ENCODE results near the gene ZDHHC11.
"Not testable (repeated sequence)": the region's sequence is repeated elsewhere in the genome, so short reads cannot be mapped to it uniquely, and the experiment has no call there.

ZDHHC11 gene

DNA sequence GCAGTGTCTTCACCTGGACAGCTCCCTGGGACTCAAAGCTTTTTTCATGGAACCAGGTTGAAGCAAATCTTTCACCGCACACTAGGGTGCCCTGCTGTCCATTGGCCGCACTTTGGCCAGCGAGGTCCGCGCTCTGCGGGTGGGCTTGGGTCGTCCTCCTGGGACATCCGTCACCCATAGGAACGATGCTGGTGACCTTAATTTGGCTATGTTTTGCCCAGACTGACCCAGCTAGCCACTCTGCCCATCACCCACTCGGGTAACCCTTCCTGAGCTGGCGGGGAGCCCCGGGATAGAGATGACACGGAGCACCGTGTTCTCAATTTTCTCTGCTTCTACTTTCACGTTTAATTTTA lies 92.1 kb downstream of the ZDHHC11 start:
- no peak for DNase-seq

DNA sequence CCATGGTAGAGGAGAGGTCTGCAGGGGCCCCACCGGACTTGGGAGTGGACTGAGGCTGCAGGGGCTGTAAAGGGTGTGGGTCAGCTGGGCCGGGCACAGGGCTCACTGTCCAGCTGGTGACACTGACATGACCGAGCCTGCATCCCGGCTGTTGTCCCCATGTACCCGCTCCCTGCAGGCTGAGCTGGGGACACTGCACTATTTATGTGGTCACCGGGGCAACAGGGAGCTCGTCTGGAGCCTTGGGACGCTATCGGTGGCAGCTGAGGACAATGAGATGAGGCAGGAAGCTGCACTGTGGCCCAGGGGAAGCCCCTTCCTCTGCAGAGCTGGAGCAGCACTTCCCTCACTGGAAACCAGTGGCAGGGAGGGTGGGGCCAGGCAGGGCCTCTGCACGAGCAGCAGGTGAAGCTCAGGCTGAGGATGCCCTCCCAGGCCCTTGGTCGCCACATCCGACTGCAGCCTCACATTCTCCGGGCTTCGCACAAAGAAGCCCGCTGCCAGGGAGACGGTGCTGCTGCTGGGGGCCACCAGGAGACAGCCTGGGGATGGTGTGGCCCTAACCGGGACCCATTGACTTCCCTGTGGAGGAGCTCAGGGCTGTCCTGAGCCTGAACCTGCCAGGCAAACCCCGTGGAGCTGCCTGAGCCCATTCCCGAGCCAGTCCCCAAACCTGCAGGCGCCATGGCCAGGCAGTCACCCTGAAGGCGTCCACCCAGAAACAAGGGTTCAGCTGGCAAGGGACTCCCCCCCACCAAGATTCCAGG lies 92.7 kb downstream of the ZDHHC11 start:
- DNase-seq: no peak

DNA sequence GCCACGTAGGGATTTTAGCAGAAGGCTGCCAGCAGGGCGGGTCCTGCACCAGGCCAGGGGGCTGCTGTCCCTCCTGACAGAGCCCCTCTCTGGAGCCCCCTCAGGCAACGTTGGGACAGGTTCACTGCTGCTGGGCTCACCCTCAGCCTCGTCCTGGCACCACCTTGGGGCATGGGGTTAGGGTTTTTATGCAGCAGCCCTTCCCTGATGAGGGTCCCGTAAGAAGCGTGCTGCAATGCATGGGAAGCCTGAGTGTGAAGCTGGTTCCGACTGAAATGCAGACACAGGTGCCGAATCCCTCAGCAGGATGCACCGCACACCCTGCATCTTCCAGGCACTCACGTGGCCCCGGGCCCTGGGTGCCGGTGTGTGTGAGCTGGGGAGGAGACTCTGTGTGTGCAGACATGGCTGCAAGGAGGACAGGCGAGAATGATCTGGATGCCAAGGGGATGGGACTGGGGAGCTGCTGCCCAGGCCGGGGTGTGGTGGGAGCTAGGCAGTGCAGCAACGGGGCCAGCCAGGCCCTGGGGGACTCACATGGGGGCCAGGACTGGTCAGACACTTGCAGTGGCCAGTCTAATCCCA lies 93.3 kb downstream of the ZDHHC11 start:
- no peak for DNase-seq

DNA sequence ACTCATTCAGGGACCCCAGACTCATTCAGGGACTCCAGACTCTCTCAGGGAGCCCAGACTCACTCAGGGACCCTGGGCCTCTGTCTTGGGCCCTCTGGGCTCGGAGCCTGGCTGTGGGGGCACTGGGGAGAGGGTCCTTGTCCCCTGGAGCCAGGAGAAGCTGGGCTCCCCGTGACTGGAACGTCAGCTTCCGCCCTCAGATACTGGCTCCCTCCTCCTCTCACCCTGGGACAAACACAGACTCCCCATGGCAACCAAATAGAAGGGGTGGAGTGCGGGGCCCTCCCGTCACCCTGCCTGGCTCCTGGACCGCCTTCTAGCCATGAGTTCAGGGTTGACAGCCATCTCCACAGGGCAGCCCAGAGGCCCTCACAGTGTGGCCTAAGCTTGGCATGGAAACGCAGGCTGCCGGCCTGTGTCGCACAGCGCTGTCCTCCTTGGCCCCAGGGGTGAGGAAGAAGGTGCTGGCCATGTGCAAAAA lies 93.9 kb downstream of the ZDHHC11 start:
- no peak for DNase-seq

DNA sequence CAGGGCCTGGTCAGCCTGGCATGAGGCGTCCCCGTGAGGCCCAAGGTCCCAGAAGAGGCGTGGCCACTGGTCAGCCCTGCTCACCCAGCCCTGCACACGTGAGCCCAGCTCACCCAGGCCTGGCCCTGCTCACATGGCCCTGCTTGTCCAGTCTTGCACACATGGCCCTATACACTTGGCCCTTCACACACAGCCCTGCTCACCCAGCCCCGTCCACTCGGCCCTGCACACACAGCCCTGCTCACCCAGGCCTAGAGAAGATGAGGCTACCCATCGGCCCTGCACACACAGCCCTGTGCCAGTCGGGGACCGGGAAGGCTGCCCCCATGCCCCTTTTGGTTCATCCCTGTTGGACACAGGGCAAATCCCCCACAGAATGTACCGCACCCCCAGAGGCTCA lies 94.6 kb downstream of the ZDHHC11 start:
- DNase-seq: no peak

DNA sequence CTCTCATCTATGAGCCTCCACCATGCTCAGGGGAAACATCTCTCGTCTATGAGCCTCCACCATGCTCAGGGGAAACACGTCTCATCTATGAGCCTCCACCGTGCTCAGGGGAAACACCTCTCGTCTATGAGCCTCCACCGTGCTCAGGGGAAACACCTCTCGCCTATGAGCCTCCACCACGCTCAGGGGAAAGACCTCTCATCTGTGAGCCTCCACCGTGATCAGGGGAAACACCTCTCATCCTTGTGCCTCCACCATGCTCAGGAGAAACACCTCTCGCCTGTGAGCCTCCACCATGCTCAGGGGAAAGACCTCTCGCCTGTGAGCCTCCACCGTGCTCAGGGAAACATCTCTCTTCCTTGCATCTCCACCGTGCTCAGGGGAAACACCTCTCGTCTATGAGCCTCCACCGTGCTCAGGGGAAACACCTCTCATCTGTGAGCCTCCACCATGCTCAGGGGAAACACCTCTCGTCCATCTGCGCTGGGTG lies 96.6 kb downstream of the ZDHHC11 start:
- DNase-seq: not testable (repeated sequence)

DNA sequence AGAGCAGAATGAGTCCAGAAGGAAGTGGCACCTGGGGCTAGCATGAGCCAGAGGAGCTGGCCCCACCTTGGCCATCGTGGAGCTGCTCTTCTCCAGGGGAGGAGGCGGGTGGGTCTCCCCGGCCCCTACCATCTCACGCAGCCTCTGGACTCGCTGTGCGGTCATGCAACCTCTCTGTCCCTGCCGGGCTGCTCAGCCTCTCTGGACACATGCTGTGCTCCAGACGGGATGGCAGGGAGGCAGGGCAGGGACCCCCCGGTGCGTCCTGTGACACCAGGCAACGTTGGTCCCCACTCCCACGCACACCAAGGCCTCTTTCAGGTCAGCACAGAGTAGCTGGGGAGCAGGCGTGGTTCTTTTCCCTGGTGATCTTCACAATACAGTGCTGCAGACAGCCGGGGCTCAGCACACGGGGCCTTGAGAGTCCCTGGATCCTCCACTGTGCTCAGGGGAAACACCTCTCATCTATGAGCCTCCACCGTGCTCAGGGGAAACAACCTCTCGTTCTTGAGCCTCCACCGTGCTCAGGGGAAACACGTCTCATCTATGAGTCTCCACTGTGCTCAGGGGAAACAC lies 97.1 kb downstream of the ZDHHC11 start:
- not testable (repeated sequence) for DNase-seq

DNA sequence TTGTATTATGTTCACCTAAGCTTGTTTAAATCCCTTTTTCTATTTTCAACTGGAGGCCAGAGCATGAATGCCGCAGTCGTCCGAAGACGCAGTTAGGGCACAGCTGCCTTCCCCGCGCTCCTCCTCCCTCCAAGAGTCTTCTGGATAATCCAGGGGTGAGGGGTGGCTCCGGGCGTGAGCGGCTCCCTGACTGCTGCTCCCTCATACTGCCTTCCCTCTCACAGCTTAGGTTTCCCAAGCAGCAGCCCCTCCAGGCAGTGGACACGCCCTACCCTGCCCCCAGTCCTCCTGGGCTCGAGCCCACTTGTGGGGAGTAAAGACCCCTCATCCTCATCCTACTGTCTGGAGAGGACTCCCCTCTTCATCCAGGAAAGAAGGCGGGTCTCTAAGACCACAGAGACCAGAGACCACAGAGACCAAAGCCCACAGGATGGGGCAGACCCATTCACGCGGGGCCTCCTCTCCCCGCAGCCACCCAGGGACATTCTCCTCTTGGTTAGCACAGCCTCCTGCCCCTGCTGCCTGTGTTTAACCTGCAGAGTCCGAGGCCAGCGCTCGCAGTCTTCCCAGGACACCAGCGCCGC lies 98.2 kb downstream of the ZDHHC11 start:
- not testable (repeated sequence) for DNase-seq

DNA sequence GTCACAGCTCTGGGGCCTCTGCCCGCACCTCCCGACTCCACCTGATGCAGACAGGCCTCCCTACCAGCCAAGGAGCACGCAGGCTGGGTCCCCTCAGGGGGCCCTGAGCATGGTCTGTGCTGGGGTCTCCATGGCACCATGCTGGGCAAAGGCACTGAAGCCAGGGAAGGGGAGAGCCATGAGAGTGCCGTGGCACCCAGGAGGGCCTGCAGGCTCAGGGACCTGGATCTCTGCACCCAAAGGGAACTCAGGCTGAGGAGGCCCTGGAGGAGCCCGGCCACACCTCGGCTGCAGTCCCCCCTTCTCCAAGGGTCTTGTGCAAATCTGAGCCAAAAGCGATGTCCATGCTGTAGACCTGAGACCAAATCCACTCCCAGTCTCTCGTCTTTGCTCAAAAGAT lies 98.8 kb downstream of the ZDHHC11 start:
- not testable (repeated sequence) for DNase-seq

DNA sequence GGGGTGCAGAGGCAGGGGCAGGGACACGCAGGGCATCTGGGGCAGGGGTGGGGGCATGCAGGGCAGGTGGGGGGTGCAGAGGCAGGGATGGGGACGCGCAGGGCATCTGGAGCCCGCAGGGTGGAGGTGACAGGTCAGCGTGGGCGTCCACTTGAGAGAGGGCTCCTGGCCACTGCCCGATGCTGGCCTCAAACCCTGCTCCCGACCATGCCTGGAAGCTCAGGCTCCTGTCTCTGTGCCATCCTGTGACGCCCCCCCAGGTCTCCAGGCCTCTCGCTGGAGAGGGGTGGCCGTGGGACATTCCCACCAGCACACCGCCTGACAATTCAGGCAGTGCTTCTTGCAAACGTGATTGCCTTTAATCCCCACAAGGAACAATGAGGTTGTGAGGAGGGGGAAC lies 99.3 kb downstream of the ZDHHC11 start:
- DNase-seq: no peak

DNA sequence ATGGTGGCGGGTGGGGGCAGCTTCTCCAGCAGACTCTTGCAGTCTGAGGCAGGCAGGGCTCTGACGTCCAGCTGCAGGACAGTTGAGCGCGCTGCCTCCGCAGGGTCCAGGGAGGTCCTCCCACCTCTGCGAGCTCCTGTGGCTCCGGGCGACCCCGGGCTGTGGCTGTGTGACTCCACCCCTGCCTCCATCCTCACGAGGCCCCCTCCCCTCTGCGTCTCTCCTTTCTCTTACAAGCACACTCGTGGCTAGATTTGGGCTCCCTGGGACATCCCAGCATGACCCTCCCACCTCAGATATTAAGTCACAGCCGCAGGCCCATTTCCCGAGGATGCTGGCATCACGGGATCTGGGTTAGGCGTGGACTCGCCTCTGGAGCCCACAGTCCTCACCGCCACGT lies 100.6 kb downstream of the ZDHHC11 start:
- not testable (repeated sequence) for DNase-seq

DNA sequence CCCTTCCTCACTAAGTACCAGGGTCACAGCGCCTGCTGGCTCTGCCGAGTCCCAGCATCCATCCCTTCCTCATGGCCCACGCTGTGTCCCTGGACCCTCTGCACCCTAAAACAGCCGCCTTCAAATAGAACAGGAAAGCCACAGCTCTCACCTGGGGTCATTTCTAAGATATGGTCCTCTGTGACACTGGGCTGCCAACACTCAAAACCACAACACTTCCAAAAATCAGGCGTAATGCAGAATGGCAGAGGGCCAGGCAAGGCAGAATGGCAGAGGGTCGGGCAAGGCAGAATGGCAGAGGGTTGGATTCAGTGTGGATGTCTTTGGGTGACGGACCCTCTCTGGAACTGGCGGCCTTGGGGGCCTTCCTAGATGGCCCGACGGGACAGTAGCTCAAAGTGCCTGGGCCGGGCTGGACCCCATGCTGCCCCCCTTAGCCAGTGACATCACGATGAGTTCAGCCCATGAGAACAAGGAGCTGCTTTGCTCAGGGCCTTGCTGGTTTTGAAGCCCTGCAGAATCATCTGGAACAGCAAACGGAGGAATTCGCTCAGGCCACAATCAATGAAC lies 101.6 kb downstream of the ZDHHC11 start:
- no peak for DNase-seq

DNA sequence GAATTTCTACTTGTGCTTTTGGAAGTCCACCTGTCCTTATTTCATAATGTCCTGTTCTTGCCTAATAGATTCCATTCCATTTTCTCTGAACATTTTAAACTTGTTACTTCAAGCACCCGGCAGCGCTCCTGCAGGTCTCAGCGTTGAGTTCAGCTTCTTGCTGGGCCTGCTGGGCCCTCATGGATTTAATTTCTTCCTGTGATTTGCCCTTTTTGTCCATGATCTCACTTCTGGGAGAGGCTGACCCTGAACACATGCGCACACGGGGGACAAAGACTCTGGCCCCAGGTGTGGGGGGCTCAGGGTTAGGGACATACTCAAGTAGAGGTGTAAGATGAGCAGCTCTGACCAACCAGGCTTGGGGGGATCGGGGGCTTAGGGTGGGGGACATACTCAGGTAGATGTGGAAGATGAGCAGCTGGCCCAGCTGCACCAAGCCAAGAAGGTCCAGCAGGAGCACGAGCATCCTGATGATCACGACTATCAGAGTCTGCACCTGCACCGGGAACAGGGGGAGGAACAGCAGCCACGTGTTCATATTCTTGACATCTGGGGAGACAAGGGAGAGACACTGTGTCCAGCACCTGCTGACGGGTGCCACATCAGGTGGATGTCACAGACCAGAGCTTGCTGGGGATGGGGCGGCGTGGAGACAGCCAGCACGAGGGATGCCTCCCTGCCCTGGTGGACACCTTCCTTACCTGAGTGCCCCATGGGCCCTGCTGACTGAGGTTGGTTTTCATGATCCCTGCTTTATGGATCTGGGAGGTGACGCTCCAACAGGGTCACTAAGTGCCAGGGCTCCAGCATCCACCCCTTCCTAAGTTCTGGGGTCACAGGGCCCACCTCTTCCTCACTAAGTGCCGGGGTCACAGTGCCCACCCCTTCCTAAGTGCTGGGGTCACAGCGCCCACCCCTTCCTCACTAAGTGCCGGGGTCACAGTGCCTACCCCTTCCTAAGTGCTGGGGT lies 102.5 kb downstream of the ZDHHC11 start:
- DNase-seq: not testable (repeated sequence)

DNA sequence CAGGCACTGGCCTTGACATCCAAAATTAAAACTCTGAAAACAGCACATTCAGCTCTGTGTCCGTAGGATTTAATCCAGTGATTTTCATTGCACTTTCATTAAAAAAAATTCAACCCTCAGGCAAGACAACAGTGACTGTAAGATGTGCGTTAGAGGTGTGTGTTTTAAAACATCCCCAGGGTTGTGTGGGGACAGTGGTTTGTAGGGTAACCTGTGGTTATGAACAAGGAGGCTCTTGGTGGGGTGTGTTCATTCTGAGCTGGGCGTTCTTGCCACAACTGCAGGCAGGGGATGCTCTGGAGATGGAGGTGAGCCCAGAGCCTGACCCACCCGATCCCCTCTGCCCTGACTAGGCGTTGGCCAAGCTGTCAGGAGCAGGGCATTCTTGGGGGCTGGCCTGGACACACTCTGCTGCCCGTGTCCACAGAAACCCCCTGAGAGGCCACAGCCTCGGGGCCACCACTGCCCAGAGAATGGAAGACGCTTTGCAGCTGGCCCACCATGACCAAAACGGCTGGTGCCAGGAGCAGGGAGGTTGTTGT lies 103.4 kb downstream of the ZDHHC11 start:
- DNase-seq: not testable (repeated sequence)

DNA sequence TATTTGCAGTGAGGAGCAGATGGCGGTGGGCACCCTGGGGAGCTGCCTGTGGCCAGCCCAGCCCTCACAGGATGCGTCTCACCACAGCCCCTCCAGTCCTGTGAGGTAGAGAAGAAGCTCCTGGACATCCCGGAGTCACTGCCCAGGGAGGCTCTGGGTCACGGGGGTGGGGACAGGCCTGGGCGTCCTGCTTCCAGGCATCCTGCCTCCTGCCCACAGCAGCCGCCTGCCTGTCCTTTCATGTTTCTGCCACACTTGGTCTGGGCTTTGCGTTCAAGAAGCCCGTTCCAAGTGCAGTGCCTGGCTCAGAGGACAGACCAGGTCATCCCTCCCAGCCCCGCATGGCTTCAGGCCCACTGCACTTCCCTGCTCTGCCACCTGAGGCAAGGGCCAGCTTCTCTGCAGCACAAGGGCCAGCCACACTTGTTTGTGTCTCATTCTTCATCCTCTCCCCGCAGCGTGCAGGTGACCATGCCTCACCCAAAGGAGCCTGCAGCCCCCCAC lies 104.5 kb downstream of the ZDHHC11 start:
- no peak for DNase-seq
